Spinal cord (tissue), 10 donors: Measurements from ENCODE around the gene MRPS15. TPM values are rescaled to one million over a fixed set of nuclear protein-coding genes. Genes with fewer than 3 reads are reported as not detected.
"Not testable (repeated sequence)": the region's sequence is repeated elsewhere in the genome, so short reads cannot be mapped to it uniquely, and the experiment has no call there.

ENCODE experiments used
- DNase-seq, 6 donors: peaks; one replicate each; pipeline versions ENCODE4 v3.0.0 to v3.0.0-alpha.2; 2013 to 2015; ENCODE audit warnings: low spot score in 6 of 6, low read depth in 4 of 6
- H3K27ac ChIP-seq: one replicate; pipeline ENCODE4 v1.5.1; 2013; ENCODE audit warnings: low read depth, low read length, control low read depth
- H3K27me3 ChIP-seq: one replicate; pipeline ENCODE4 v1.6.1; 2013; ENCODE audit warnings: low read length; ENCODE audit not compliant: control insufficient read depth, insufficient read depth
- H3K36me3 ChIP-seq: one replicate; pipeline ENCODE4 v1.6.1; 2013; ENCODE audit warnings: low read length; ENCODE audit not compliant: control insufficient read depth, insufficient read depth
- H3K4me1 ChIP-seq: one replicate; pipeline ENCODE4 v1.6.1; 2013; ENCODE audit warnings: low read length; ENCODE audit not compliant: control insufficient read depth, insufficient read depth
- H3K4me3 ChIP-seq: one replicate; pipeline ENCODE4 v1.5.1; 2013; ENCODE audit warnings: low read depth, low read length, control low read depth
- H3K9me3 ChIP-seq: one replicate; pipeline ENCODE4 v1.6.1; 2013; ENCODE audit warnings: low read length; ENCODE audit not compliant: control insufficient read depth, insufficient read depth
- WGBS: methylation state at CpG from one replicate; pipeline ENCODE4 v1.1.5; 2013; ENCODE audit warnings: missing lambda C conversion rate; ENCODE audit not compliant: insufficient coverage; 5-methylcytosine and 5-hydroxymethylcytosine counted together
- long read RNA-seq, 4 donors: transcript quantifications; one replicate each; lab custom pipeline, GENCODE V29; 2026
- polyA plus RNA-seq, 2 donors: library from polyadenylated mRNA; unstranded; fragments of 120-200 nt; gene quantifications; one replicate each; pipeline ENCODE4 v1.2.1, GENCODE V29; 2013; ENCODE audit not compliant: insufficient read length in 2 of 2
- total RNA-seq, 2 donors: library from RNA; depleted of rRNA in 1 of 2; stranded (reverse); fragments of 120-200 nt in 1 of 2; fragments of >200 nt in 1 of 2; gene quantifications; one replicate each; pipeline versions ENCODE4 v1.2.3 to v1.2.4, GENCODE V29; 2013 to 2014
- donor health status: healthy.

Gene MRPS15
- 10 to 100 TPM; 24.7 to 47.4 TPM for total RNA-seq
- polyA plus RNA-seq = 10 to 100 TPM; 57.7 to 59.7 TPM
- long read RNA-seq, donor 1, transcript MRPS15-203 (2 exons, 533 nt) = major isoform, 66 of 97 reads
- long read RNA-seq, donor 1, transcript MRPS15-201 (8 exons, 1,006 nt) = minor isoform, 29 of 97 reads
- long read RNA-seq, donor 1, partial matches to known transcripts = 0 of 97 reads
- long read RNA-seq, donor 1, other reads (novel, unspliced or antisense) = 0 of 97 reads
- long read RNA-seq, donor 2, transcript MRPS15-201 (8 exons, 1,006 nt) = minor isoform, 12 of 27 reads
- long read RNA-seq, donor 2, transcript MRPS15-203 (2 exons, 533 nt) = major isoform, 15 of 27 reads
- long read RNA-seq, donor 2, partial matches to known transcripts = 0 of 27 reads
- long read RNA-seq, donor 2, other reads (novel, unspliced or antisense) = 0 of 27 reads
- long read RNA-seq, donor 3, transcript MRPS15-201 (8 exons, 1,006 nt) = minor isoform, 9 of 29 reads
- long read RNA-seq, donor 3, transcript MRPS15-203 (2 exons, 533 nt) = major isoform, 17 of 29 reads
- long read RNA-seq, donor 3, partial matches to known transcripts = 0 of 29 reads
- long read RNA-seq, donor 3, other reads (novel, unspliced or antisense) = 0 of 29 reads
- long read RNA-seq, donor 4, transcript MRPS15-201 (8 exons, 1,006 nt) = minor isoform, 47 of 119 reads
- long read RNA-seq, donor 4, transcript MRPS15-203 (2 exons, 533 nt) = major isoform, 71 of 119 reads
- long read RNA-seq, donor 4, partial matches to known transcripts = 0 of 119 reads
- long read RNA-seq, donor 4, other reads (novel, unspliced or antisense) = 0 of 119 reads

GRCh38 chr1:36463803-36464604 is at the start of gene MRPS15:
Gene MRPS15 (minus strand): TSS chr1:36464384. CDS start chr1:36464275, 109 bp downstream.
- DNase-seq = peak; percentile 90 to 99 (median 92)
- Histone ChIP-seq H3K9me3 (no peaks in the 10 kb centered on the region), H3K4me3 (peak within 1 kb of the TSS; percentile 96), H3K4me1 (peaks cover 8% of the 10 kb centered on the region), H3K36me3 (peaks cover 24% of the 10 kb centered on the region), H3K27me3 (no peaks in the 10 kb centered on the region), H3K27ac (peak within 1 kb of the TSS; percentile 94)
- WGBS = under 1% methylated on average over 65 of the region's 65 CpGs

- Histone ChIP-seq H3K4me1 (peaks cover 5% of the 10 kb centered on the region), H3K36me3 (no peaks in the 10 kb centered on the region), H3K27me3 (no peaks in the 10 kb centered on the region), H3K9me3 (no peaks in the 10 kb centered on the region), H3K4me3 (no peak overlapping the region), H3K27ac (no peak overlapping the region)
- WGBS = no CpG with 5 or more reads among the region's 1 CpG
- no peak for DNase-seq
Measured at GRCh38 chr1:36512842-36513241, 48.7 kb upstream of the MRPS15 start.

- Histone ChIP-seq H3K36me3 (no peaks in the 10 kb centered on the region), H3K4me1 (peaks cover 5% of the 10 kb centered on the region), H3K4me3 (no peak overlapping the region), H3K9me3 (no peaks in the 10 kb centered on the region), H3K27ac (no peak overlapping the region), H3K27me3 (no peaks in the 10 kb centered on the region)
- DNase-seq = no peak
- 62% methylated on average over 9 of the region's 15 CpGs for WGBS
Measured at GRCh38 chr1:36511804-36512798, 47.9 kb upstream of the MRPS15 start.

GRCh38 chr1:36511220-36511619 is 47.0 kb upstream of the MRPS15 start:
- not testable (repeated sequence) for H3K4me1 ChIP-seq, H3K4me3 ChIP-seq, H3K9me3 ChIP-seq, H3K27me3 ChIP-seq, DNase-seq, H3K27ac ChIP-seq, H3K36me3 ChIP-seq
- 100% methylated on average over 1 of the region's 2 CpGs for WGBS

- no peaks in the 10 kb centered on the region for H3K36me3 ChIP-seq
- H3K9me3 ChIP-seq = no peaks in the 10 kb centered on the region
- WGBS = 89% methylated on average over 5 of the region's 7 CpGs
- no peaks in the 10 kb centered on the region for H3K4me1 ChIP-seq
- H3K27ac ChIP-seq = no peak overlapping the region
- H3K4me3 ChIP-seq = no peak overlapping the region
- no peak for DNase-seq
- H3K27me3 ChIP-seq = no peaks in the 10 kb centered on the region
Measured at GRCh38 chr1:36510418-36510817, 46.2 kb upstream of the MRPS15 start.

- Histone ChIP-seq H3K27ac (no peak overlapping the region), H3K36me3 (no peaks in the 10 kb centered on the region), H3K27me3 (no peaks in the 10 kb centered on the region), H3K4me3 (no peak overlapping the region), H3K9me3 (no peaks in the 10 kb centered on the region), H3K4me1 (no peaks in the 10 kb centered on the region)
- DNase-seq = no peak
- WGBS = 94% methylated on average over 3 of the region's 3 CpGs
Measured at GRCh38 chr1:36508257-36508656, 44.1 kb upstream of the MRPS15 start.

GRCh38 chr1:36506276-36506920 is 42.2 kb upstream of the MRPS15 start:
- no CpG with 5 or more reads among the region's 5 CpGs for WGBS
- peak in 1 of 6 donors; percentile 87 for DNase-seq
- Histone ChIP-seq H3K4me1 (no peaks in the 10 kb centered on the region), H3K4me3 (no peak overlapping the region), H3K27ac (no peak overlapping the region), H3K36me3 (no peaks in the 10 kb centered on the region), H3K9me3 (no peaks in the 10 kb centered on the region), H3K27me3 (no peaks in the 10 kb centered on the region)

GRCh38 chr1:36503733-36504132 is 39.5 kb upstream of the MRPS15 start:
- WGBS = no CpG with 5 or more reads among the region's 1 CpG

More at GRCh38 chr1:36503733-36504132, 39.5 kb upstream of the MRPS15 start:
- Histone ChIP-seq H3K4me1 (no peaks in the 10 kb centered on the region), H3K27me3 (no peaks in the 10 kb centered on the region), H3K27ac (no peak overlapping the region), H3K9me3 (no peaks in the 10 kb centered on the region), H3K4me3 (no peak overlapping the region), H3K36me3 (no peaks in the 10 kb centered on the region)
- DNase-seq = no peak
